A549 treated with AZD2906 at 1 μM for 4 hours (cell line): ENCODE results near the gene TAF11L4. TPM values are rescaled to one million over a fixed set of nuclear protein-coding genes. Genes with fewer than 3 reads are reported as not detected.

ENCODE experiments used
- total RNA-seq: library from RNA; stranded (reverse); fragments of 200-300 nt; extraction: Qiagen RNA extraction; gene quantifications from 5 replicates; pipeline ENCODE4 v1.2.3, GENCODE V29; 2022

Gene TAF11L4
- not detected in 5 replicates for total RNA-seq

DNA sequence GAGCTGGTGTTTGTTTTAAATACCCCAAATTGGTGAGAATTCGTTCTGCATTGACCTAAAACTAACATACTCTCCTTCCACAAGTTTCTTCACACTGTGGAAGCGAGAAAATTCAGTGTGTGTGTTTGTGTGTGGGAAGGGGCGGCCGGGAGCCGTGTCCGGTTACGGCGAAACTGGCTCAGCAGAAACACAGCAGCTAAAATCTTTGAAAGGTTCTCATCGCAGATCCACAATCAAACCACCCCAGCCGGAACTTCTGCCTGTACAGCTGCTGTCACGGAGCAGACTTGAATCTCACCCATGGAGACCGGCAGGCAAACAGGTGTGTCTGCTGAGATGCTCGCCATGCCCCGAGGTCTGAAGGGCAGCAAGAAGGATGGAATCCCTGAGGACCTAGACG is at the start of gene TAF11L4:
TAF11L4 (plus strand) TSS at position 301 of the 400 bp plus-strand sequence.

DNA sequence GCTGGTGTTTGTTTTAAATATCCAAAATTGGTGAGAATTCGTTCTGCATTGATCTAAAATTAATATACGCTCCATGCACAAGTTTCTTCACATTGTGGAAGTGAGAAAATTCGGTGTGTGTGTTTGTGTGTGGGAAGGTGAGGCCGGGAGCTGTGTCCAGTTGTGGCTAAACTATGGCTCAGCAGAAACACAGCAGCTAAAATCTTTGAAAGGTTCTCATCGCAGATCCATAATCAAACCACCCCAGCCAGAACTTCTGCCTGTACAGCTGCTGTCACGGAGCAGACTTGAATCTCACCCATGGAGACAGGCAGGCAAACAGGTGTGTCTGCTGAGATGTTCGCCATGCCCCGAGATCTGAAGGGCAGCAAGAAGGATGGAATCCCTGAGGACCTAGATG is 23.7 kb upstream of the TAF11L4 start, which contains the start of gene TAF11L2:
TAF11L2 (plus strand) TSS at position 301 of the 400 bp plus-strand sequence.

GRCh38 chr5:17518067-17518466 is 3.5 kb upstream of the TAF11L4 start, which contains the start of gene TAF11L3:
Gene TAF11L3 (plus strand): TSS chr5:17518367.

GRCh38 chr5:17524935-17525334 is 3.3 kb downstream of the TAF11L4 start, which contains the start of gene TAF11L5:
Gene TAF11L5 (plus strand): TSS chr5:17525235.

GRCh38 chr5:17528369-17528768 is 6.8 kb downstream of the TAF11L4 start, which contains the start of gene TAF11L6:
Gene TAF11L6 (plus strand): TSS chr5:17528669.

Other genes starting within 250 kb of the TAF11L4 start
- not detected in 5 replicates for gene TAF11L2, start 23.6 kb upstream of the TAF11L4 start, total RNA-seq
- gene TAF11L3, start 3.4 kb upstream of the TAF11L4 start, total RNA-seq, result not detected in 5 replicates
- not detected in 5 replicates for gene TAF11L5, start 3.4 kb downstream of the TAF11L4 start, total RNA-seq
- not detected in 5 replicates for gene TAF11L6, start 6.9 kb downstream of the TAF11L4 start, total RNA-seq
- not detected in 5 replicates for gene TAF11L7, start 64.0 kb downstream of the TAF11L4 start, total RNA-seq
- not detected in 5 replicates for gene TAF11L8, start 69.2 kb downstream of the TAF11L4 start, total RNA-seq
- not detected in 5 replicates for gene TAF11L9, start 72.6 kb downstream of the TAF11L4 start, total RNA-seq
- gene TAF11L10, start 76.0 kb downstream of the TAF11L4 start, total RNA-seq, result not detected in 5 replicates
- gene TAF11L11, start 82.4 kb downstream of the TAF11L4 start, total RNA-seq, result 0.07 to 0.17 TPM (median 0.10 TPM) in 4 of 5 replicates, not detected in the other
- 0.06 to 0.14 TPM in 2 of 5 replicates, not detected in the others for gene TAF11L12, start 88.6 kb downstream of the TAF11L4 start, total RNA-seq
- gene TAF11L13, start 110.3 kb downstream of the TAF11L4 start, total RNA-seq, result not detected in 5 replicates
- gene TAF11L14, start 112.7 kb downstream of the TAF11L4 start, total RNA-seq, result not detected in 5 replicates